Fibroblast of upper back skin (primary cell): ENCODE results near the gene ZNF814.
"Not testable (repeated sequence)": the region's sequence is repeated elsewhere in the genome, so short reads cannot be mapped to it uniquely, and the experiment has no call there.

Source experiments
- DNase-seq: peaks from one replicate; pipeline ENCODE4 v3.0.0-alpha.2; 2013

The ZNF814 gene

DNA sequence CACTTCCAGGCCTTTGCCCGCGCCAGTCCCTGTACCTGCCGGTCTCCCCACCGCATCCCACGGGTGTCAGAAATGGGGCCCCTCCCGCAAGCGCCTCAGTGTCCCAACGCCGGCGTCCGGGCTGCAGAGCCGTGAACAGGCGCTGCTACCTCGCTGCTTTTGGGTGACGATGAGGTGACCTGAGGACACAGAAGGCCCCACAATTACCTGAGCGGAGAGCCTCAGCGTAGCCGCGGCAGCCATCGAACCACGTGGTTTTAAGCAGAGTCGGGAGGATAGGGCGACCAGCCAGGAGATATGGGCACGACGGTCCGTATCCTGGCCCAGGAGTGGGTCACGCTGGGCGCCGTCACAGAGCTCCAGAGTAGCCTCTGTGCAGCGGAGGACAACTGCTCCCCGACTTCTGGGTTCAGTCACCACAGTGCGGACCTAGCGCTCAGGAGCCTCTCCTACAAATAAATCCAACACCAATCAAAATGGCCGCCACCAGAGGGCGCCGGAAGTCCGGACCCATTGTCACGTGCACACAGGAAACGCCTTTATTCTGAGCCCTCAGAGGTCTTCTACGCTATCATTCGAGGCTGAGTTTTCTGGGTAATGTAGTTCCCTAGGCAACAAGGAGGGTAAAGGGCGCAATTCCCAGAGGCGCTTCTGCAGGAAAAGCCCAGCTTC, at the start of gene ZNF814:
ZNF814 (minus strand) TSS at position 478 of the 672 bp plus-strand sequence; CDS start at position 243, 235 bp downstream.
- peak; percentile 80 for DNase-seq

DNA sequence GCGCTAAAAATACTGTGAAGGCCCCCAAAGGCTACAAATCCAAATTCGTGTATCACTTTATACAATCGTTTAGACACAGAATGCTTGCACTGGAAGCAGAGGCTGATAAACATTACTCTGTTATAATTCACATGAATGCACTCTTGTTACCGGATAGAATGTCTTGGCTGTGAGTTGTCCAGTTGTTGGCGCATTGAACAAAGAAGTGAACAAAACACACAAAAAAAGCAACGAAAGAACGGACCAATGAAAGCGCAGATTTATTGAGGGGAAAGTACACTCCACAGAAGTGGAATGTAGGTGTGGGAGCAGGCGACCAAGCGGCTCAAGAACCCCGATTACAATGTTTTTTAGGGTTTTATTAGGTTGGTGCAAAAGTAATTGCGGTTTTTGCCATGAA, 46.9 kb upstream of the ZNF814 start:
- DNase-seq, result no peak

DNA sequence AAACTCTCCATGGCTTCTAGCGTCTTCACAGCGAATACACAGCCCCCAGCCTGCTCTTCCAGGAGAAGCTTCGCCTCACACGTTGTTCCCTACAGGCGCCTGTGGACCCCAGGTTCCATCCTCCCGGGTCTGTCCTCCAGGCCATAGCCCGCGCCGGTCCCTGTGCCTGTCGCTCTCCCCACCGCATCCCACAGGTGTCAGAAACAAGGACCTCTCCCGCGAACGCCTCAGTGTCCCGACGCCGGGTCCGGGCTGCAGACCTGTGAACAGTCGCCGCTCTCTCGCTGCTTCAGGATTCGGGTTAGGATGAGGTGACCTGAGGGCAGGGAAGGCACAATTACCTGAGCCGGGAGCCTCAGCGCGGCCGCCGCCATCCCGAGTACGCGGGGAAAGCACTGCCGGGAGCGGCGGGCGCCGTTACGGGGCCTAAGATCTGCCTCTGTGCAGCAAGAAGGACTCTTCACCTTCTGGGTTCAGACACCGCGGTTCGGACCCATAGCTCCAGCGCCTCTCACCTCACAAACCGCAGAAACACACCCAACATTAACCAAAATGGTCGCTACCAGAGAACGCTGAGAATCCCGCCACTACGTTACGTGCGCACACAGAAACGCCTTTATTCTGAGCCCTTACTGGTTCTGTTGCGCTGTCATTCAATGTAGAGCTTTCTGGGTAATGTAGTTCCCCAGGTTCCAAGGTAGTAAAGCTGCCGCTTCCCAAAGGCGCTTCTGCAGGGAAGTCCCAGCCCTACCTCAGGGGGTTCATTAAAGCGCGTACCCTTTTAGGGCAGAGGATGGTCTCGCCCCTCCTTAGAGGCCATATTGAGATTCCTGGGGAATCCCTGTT, 46.2 kb upstream of the ZNF814 start, which contains the start of gene ZNF418:
ZNF418 (minus strand) TSS at position 583 of the 846 bp plus-strand sequence. CDS start 1,580 bp downstream, outside the sequence.
- peak; percentile 82 for DNase-seq

DNA sequence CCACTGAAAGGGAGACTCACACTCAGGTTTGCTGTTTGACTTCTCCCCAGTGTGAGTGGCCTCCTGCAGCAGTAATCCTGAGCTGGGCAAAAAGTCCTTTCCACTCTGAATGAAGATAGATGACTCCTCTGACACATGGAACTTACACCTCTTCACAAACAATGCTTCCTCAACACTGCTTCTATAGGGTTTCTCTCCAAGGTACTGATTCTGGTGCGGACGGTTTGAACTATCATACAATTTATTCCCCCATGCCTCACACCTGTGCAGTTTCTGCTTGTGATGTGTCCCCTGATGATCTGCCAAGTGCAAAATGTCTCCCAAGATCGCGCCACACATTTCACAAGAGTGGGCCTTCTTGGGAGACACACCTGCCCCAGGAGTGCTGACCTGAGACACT, 38.8 kb upstream of the ZNF814 start:
- DNase-seq, result no peak

DNA sequence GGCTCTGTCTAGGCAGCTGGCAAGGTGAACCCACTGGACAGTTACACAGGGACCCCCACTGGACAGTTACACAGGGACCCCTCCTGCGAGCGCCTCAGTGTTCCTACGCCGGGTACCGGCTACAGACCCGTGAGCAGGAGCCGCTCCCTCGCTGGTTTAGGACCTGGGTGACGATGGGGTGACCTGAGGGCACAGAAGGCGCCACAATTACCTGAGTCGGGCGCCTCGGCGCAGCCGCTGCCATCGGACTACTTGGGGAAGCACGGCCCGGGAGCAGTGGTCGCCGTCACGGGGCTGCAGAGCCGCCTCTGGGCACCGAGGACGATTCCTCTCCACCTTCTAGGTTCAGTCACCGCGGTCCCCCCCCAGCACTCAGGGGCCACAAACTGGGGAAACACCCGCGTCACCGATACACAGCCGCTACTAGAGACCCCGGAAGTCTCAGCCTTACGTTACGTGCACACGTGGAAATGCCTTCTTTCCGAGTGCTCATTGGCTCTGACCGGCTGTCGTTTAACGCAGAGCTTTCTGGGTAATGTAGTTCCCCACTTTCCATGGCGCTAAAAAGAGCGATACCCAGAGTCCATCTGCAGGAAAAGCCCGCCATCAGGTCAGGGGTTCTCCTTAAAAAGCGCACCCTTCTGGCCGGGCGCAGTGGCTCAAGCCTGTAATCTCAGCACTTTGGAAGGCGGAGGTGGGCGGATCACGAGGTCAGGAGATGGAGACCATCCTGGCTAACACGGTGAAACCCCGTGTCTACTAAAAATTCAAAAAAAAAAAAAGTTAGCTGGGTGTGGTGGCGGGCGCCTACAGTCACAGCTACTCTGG, 27.5 kb upstream of the ZNF814 start, which contains the start of gene ZNF417:
ZNF417 (minus strand) TSS at position 425 of the 828 bp plus-strand sequence; CDS start at position 244, 181 bp downstream.
- DNase-seq, result peak; percentile 96

DNA sequence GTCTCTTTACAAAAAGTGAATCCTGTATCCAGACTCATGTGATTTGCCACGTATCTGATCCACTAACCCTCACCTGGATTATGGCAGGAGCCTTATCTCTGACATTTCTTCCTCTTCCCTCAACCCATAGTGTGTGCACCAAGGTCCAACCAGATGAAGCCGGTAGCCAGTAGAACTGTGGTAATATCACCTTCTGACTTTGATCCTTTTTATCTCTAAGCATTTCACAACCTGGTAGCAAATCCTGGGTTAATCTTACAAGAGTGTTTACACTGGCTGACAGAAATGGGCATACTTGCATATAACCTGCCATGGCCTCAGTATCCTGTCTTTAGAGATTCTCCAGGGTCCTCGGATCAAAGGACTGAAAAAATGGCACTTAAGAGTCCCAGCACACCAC, 25.7 kb upstream of the ZNF814 start:
- no peak for DNase-seq

DNA sequence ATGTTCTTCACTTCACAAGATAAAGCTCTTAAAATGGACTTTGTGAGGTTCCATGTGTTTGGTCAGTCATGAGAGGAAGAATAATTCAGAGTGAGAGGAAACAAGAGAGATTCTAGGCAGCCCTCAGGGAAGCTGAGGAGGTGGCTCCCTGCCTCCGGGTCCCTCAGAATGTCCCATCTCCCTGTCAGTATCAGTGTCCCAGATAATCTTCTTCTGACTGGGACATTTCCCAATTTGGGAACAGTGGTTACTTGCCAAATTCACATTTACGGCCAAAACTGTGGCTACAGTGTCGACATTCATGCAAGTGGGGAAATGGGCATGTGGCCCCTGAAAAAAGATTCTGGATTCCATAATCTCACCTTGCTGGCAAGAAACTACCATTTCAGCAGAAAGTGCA, 18.6 kb upstream of the ZNF814 start:
- no peak for DNase-seq

DNA sequence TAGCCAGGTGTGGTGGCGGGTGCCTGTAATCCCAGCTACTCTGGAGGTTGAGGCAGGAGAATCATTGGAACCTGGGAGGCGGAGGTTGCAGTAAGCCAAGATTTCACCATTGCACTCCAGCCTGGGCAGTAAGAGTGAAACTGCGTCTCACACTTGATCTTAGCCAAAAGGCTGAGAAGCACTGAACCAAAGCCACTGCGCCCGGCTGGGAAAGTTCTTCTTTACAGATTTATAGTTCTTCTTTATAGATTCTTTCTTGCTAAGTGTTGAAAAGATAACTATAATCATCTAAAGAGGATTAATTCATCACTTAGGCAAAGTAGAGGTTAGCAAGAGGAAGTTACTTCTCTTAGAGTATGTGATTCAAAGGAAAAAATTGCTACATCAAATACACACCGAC, 16.4 kb upstream of the ZNF814 start:
- DNase-seq, result no peak

DNA sequence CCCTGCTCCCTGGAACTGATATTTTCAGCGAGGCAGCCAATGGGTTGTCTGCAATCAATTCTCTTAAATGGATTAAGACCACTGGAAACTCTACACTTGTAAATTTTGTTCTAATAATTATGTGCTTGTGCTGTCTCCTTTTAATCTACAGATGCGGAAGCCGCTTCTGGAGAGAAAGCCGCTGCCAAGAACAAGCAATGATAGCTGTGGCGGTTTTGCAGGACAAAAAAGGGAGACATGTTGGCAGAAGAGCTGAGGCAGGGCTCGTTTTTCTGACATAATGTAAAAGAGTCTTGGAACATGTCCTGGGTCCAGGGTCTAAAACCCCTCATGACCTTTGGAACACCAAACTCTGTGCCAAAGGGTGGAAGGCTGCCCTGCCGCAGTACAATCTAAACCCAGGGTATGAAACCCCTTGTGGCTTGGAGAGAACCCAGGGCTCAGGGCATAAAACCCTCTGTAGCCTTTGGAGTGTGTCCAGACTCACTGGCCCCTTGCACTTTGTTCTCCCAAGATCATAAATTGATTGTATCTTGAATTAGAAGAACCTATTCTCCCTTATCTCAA, 14.9 kb upstream of the ZNF814 start:
- DNase-seq, result no peak

DNA sequence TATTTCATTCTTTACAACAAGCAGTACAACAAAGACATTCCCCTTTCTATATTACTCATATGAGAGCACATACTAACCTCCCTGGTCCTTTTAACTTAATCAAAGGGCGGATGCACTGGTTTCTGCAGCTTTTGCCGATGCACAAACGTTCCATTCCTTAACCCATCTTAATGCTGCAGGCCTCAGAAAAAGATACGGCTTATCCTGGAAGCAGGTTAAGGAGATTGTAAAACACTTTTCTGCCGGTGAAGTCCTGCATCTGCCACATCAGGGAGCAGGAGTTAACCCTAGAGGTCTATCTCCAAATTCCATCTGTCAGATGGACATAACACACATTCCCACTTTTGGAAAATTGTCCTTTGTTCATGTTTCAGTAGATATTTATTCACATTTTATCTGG, 11.5 kb upstream of the ZNF814 start:
- no peak for DNase-seq

DNA sequence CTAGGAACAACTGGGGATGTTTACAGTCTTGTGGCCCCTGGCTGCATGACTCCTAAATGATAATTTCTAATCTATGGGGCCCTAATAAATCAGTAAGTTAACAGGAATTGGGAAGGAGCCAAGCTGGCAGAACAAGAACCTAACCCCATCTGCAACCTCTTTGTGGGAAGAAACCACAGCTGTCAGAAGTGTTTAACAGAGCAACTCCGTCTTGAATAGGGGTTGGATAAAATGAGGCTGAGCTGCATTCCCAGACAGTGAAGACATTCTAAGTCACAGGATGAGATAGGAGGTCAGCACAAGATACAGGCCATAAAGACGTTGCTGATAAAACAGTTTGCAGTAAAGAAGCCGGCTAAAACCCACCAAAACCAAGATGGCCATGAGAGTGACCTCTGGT, 1.9 kb upstream of the ZNF814 start:
- DNase-seq, result peak; percentile 62

DNA sequence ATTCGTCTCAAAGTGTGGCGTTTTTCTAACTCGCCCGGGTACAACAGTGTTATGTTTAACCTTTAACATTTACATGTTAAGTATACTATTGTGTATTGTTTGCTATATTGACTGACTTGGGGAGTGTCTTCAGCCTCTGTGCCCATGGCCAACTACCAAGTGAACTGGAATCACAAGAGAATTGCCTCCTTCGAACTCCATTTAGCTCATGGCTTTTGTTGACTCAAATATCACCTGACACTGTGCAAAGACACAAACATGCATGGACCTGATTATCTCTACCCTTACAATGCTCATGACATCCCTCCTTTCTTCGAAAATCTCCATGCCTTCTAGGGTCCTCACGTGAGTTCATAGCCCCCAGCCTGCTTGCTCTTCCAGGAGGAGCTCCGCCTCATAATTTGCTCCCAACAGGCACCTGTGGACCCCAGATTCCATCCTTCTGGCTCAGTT, 704 bp downstream of the ZNF814 start:
- no peak for DNase-seq

DNA sequence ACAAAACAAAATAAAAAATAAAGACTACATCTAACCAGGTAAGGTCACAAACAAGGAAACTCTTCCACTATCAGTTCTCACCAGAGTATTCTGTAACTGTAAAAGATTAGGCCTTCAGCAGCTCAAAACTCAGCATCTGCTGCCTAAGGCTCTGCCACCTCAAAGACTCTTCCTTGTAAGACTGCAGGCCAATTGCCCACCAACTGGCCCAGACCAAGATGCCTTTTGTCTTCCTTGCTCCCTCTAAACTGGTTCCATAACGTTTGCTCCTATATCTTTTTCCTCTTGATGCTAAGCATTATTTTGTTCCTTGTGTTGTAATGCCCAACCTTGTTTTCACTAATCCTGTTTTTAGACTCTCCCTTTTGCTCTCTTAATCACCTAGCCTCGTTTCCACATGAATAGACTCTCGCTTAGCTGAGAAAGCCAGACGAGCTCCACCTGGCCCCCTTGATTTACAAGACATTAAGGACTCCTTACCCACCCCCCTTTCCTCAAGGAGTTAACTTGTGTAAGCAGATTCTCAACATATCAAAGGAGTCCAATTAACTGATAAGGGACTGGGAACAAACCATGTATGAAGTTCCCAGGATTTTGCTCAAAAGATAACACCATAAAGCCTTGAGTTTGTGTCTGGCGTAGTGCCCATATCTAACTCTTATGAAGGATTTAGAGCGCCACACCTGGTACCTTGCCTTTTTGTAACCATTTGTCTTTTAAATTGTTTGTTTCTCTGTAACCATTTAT, 1.5 kb downstream of the ZNF814 start:
- DNase-seq, result no peak

DNA sequence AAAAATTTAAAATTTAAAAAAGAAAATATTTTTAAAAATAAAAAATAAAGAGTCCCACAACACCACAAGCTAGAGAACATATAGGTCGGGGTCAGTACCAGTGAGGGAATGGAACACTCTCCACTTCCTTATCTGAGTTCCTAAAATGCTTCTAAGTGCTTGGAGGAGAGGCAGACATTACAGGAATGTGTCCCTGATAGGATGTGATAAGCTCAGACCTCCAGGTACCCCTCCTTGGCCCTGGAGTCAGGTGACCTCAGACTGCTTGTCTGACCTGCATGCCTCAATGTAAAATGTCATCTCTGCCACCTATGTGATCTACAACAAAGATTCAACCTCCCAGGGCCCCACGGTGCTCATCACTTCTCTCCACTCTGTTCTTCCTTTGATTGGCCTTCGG, 2.8 kb downstream of the ZNF814 start:
- no peak for DNase-seq

DNA sequence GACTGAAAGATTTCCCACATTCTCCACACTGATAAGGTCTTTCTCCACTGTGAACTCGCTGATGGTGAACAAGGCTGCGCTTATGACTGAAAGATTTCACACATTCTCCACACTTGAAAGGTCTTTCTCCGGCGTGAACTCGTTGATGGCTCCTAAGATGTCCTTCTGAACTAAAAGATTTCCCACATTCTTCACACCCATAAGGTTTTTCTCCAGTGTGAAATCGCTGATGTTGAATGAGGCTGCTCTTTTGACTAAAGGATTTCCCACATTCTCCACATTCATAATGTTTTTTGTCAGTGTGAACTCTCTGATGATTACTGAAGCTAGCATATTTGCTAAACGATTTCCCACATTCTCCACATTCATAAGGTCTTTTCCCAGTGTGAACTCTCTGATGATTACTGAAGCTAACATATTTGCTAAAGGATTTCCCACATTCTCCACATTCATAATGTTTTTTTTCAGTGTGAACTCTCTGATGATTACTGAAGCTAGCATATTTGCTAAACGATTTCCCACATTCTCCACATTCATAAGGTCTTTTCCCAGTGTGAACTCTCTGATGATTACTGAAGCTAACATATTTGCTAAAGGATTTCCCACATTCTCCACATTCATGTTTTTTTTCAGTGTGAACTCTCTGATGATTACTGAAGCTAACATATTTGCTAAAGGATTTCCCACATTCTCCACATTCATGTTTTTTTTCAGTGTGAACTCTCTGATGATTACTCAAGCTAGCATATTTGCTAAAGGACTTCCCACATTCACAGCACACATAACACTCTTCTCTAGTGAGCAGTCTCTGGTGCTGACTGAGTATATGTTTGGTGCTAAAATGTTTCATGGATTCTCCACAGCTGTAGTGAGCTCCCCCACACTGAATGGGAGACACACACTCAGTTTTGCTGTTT, 14.7 kb downstream of the ZNF814 start:
- not testable (repeated sequence) for DNase-seq

DNA sequence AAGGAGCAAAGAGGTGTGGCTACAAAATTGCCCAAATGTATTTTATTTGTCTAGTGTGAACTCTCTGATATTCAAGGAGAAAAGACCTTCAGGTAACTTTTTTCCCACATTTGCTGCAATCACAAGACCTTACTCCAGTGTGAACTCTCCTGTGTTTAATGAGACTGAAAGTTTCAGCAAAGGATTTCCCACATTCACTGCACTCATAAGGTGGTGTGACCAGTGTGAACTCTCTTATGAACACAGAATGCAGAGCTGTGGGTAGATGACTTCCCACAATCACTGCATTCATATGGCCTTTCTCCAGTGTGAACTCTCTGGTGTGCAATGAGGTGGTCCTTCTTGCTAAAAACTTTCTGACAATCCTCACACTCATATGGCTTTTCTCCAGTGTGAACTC, 16.4 kb downstream of the ZNF814 start:
- DNase-seq, result no peak

DNA sequence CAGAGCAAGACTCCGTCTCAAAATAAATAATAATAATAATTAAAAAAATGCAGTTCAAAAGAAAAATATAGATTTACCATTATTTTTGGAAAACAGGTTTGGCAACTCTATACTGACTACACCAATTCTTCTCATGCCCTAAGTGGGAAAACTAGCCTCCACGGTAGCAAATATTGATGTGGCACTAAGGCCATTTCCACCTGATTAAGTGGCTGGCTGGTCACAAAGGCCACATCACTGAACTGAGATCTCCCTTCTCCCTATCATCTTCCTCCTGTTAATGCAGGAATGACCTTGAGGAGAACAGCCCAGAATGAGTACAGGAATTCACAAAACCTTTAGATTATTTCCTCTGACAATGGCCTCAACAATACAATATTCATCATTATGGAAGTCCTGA, 18.6 kb downstream of the ZNF814 start:
- no peak for DNase-seq

DNA sequence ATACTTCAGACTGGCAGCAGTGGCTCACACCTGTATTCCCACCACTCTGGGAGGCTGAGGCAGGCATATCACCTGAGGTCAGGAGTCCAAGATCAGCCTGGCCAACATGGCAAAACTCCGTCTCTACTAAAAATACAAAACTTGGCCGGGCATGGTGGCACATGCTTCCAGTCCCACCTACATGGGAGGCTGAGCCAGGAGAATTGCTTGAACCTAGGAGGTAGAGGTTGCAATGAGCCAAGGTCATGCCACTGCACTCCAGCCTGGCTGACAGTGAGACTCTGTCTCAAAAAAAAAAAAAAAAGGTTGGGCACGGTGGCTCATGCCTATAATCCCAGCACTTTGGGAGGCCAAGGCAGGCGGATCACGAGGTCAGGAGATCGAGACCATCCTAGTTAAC, 19.2 kb downstream of the ZNF814 start:
- DNase-seq, result not testable (repeated sequence)

DNA sequence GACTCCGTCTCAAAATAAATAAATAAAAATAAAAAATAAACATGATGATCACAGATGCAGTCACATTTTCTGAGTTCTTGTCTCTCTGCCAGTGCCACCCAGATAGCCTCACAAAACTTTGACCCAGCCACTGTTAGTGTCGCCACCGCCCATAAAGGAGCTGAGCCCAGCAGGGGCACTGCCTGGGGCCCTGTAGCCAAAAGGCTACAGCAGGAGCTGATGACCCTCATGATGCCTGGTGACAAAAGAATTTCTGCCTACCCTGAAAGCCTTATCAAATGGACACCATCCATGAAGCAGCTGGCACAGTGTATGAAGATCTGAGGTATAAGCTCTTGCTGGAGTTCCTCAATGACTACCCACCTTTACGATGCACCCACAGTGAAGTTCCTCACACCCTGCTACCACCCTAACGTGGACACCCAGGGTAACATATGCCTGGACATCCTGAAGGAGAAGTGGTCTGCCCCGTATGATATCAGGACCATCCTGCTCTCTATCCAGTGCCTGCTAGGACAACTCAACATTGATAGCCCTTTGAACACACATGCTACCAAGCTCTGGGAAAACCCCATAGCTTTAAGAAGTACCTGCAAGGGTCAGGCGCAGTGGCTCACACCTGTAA, 20.9 kb downstream of the ZNF814 start:
- DNase-seq, result no peak

DNA sequence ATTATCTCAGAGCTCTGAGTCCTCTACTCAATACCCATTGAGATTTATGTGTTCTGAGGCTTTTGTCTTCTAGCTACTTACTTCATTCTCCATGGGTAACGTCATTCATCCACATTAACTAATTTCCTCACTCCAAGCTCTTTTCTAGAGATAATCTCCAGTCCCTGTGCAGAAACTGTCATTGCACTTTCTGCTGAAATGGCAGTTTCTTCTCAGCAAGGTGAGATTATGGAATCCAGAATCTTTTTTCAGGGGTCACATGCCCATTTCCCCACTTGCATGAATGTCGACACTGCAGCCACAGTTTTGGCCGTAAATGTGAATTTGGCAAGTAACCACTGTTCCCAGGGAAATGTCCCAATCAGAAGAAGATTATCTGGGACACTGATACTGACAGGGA, 26.5 kb downstream of the ZNF814 start:
- not testable (repeated sequence) for DNase-seq
